Globus pallidus (tissue), 1 donor: ENCODE results near the gene NFAM1.

ENCODE experiments used
- DNase-seq: peaks from one replicate; pipeline ENCODE4 v3.0.0-alpha.2; 2015; ENCODE audit warnings: low spot score

The NFAM1 gene

GRCh38 chr22:42439821-42440674 is 7.8 kb upstream of the NFAM1 start:
- no peak for DNase-seq

GRCh38 chr22:42439021-42439567 is 6.9 kb upstream of the NFAM1 start:
- no peak for DNase-seq

- DNase-seq: no peak
Measured at GRCh38 chr22:42438293-42438650, 6.1 kb upstream of the NFAM1 start.

- DNase-seq: peak; percentile 57
Measured at GRCh38 chr22:42437488-42438292, 5.5 kb upstream of the NFAM1 start.

GRCh38 chr22:42436404-42436803 is 4.2 kb upstream of the NFAM1 start:
- peak; percentile 22 for DNase-seq

- DNase-seq: no peak
Measured at GRCh38 chr22:42434748-42435425, 2.7 kb upstream of the NFAM1 start.

GRCh38 chr22:42433754-42434682 is 1.8 kb upstream of the NFAM1 start:
- no peak for DNase-seq

GRCh38 chr22:42432818-42433217 is 615 bp upstream of the NFAM1 start:
- DNase-seq: no peak

- peak; percentile 58 for DNase-seq
Measured at GRCh38 chr22:42431401-42432019, 693 bp downstream of the NFAM1 start.

GRCh38 chr22:42430528-42431125 is 1.6 kb downstream of the NFAM1 start:
- DNase-seq: no peak

GRCh38 chr22:42428760-42429159 is 3.4 kb downstream of the NFAM1 start:
- no peak for DNase-seq

GRCh38 chr22:42428025-42428424 is 4.2 kb downstream of the NFAM1 start:
- no peak for DNase-seq

- DNase-seq: no peak
Measured at GRCh38 chr22:42427167-42427566, 5.0 kb downstream of the NFAM1 start.

GRCh38 chr22:42425989-42426355 is 6.2 kb downstream of the NFAM1 start:
- no peak for DNase-seq

- no peak for DNase-seq
Measured at GRCh38 chr22:42425337-42425988, 6.7 kb downstream of the NFAM1 start.

- DNase-seq: no peak
Measured at GRCh38 chr22:42419243-42419881, 12.8 kb downstream of the NFAM1 start.

- DNase-seq: no peak
Measured at GRCh38 chr22:42418811-42419242, 13.4 kb downstream of the NFAM1 start.

- DNase-seq: no peak
Measured at GRCh38 chr22:42417645-42418305, 14.4 kb downstream of the NFAM1 start.
